Central memory CD4-positive, alpha-beta T cell (primary cell): ENCODE results near the gene PAPSS2.

Source experiments
- DNase-seq: peaks from one replicate; pipeline ENCODE4 v3.0.0; 2022

PAPSS2 gene

DNA sequence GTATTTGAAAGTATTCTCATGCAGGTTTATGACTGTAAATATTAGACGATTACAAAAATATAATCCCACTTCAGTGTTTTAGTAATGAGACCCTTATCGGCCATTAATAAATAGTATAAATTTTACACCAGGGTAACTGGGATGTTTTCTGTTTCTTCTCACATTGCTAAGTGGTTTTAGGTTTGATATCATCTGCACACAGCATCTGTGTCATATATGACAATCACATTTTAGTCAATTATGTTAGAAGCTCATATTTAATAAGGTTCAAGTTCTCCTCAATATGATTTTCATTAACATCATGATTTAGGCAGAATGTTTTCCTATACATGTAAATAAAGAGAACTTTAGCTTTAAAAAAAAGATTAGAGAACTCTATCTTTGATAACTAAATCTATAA, 91.6 kb downstream of the PAPSS2 start:
- no peak for DNase-seq

GRCh38 chr10:87752566-87752965, 92.9 kb downstream of the PAPSS2 start:
- no peak for DNase-seq

DNA sequence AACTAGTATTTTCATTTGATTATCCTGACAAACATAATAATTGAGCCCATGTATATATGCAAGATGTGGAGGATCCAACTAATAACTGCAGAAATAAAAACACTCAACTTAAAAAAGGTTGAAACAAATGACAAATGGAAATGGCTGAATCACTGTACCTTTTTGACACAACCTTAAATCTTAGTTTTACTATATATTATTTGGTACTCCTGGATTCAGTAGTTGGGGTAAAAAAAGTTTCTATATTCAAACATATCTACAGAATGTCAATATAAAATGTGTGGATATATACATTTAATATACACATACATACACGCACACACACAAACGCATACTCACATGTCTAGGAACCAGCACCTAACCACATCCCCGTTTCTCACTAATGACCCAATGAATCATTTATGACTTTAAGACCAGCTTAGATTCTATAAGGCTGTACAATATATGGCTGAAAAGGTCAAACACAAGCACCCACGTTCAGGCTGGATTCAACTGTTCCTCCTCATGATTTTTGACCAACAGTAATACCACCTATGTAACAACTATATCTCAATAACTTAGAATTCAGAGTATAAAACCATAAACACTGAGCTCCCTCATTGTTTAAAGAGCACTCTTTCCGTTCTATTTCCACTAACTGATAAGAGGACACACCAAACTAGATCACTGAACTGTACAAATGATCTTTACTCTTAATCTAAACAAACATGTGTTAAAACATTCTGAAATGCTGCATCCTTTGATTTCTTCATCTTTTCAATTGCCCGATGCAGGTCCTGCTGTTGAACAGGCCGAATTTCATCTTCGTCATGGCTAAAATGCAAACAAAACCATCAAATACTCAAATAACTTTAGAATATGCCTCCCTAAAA, 94.6 kb downstream of the PAPSS2 start:
- DNase-seq, result no peak

GRCh38 chr10:87757685-87758084, 98.0 kb downstream of the PAPSS2 start:
- DNase-seq, result no peak

DNA sequence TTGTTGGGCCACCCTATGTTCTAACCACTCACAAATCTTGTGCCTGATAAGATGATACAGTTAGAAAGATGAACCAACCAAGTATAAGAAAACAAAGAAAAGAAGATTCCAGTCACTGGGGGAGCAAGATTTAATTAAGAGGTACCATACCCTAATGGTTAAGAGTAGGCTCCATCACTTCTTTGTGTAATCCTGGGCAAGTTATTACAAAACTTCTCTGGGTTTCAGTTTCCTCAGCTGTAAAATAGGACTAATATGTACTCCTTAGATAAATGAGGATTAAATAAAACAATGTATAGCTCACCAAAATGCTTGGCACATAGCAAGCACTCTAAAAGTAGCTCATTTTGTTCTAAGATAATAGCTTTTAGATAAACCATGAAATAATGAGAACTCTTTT, 99.9 kb downstream of the PAPSS2 start:
- no peak for DNase-seq

GRCh38 chr10:87760195-87760905, 100.7 kb downstream of the PAPSS2 start:
- DNase-seq, result no peak

GRCh38 chr10:87761153-87761552, 101.5 kb downstream of the PAPSS2 start:
- no peak for DNase-seq

DNA sequence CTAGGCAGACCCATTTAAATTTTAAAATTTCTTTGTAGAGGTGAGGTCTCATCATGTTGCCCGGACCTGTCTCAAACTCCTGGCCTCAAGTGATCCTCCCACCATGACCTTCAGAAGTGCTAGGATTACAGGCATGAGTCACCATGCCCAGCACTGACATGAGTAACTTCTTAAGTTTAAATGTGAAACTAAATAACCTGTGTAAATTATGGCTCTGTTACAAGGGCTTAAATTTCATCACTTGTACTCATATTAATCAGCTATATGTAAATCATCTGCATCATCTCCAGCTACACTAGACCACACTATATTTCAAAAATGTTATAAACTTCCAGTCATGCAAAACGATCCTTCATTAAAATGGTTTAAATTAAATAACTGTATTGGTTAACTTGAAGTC, 102.2 kb downstream of the PAPSS2 start:
- no peak for DNase-seq

GRCh38 chr10:87763086-87763861, 103.6 kb downstream of the PAPSS2 start:
- no peak for DNase-seq

GRCh38 chr10:87764072-87764934, 104.6 kb downstream of the PAPSS2 start:
- DNase-seq, result no peak

DNA sequence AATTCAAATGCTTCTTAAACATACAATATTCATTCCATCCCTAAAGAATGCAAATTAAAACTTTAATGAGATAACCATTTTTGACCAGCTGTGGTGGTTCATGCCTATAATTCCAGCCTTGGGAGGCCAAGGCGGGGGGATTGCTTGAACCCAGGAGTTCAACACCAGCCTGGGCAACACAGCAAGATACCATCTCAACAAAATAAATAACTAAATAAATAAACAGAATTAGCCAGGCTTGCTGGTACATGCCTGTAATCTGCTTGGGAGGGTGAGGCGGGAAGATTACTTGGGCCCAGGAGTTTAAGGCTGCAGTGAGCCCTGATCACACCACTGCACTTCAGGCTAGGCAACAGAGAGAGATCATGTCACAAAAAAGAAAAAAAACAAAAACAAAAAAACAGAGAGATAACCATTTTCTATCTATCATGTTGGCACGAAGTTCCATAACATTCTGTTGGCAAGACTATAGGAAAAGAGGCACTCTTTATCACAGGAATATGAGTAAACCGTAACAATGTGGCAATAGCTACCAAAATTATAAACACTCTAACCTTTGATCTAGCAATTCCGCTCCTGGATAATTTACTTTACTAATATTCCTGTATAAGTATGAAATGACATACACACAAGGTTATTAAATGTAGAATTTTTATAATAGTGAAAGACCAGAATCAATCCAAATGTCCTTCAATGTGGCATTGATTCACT, 106.1 kb downstream of the PAPSS2 start:
- no peak for DNase-seq

DNA sequence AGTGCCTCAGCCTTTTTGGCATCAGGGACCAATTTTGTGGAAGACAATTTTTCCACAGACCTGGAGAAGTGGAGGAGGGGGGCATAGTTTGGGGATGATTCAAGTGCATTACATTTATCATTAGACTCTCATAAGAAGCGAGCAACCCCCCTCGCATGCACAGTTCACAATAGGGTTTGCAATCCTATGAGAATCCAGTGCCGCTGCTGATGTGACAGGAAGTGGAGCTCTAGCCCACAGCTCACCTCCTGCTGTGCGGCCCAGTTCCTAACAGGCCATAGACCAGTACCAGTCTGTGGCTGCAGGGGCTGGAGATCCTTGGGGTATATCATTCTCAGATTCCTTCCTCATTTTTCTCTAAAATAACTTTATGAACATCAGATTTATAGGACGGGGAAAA, 107.6 kb downstream of the PAPSS2 start:
- DNase-seq, result no peak

- no peak for DNase-seq
Measured at GRCh38 chr10:87771871-87772500, 112.3 kb downstream of the PAPSS2 start.

DNA sequence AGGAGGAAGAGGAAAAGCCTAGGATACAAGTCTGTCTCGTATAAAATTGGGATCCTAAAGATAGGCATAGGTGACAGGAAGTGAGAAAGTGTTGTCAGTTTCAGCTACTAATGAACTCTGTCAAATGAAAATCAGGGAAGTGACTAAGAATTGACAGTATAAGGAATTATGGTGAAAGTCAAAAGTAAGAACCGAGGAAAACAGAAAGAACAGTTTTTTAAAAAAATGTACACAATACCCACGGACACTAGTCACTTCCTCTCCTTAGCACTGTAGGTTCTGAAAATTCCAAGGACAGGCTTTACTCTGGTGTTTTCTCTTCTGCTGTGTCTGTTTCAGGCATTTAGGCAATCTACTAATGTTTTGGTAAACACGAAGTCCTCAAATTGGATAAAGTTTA, 116.1 kb downstream of the PAPSS2 start:
- DNase-seq, result no peak

GRCh38 chr10:87776328-87776727, 116.7 kb downstream of the PAPSS2 start:
- no peak for DNase-seq

- DNase-seq, result no peak
Measured at GRCh38 chr10:87781545-87781944, 121.9 kb downstream of the PAPSS2 start.

- DNase-seq, result no peak
Measured at GRCh38 chr10:87782721-87783120, 123.0 kb downstream of the PAPSS2 start.

GRCh38 chr10:87786421-87786820, 126.7 kb downstream of the PAPSS2 start:
- no peak for DNase-seq

- no peak for DNase-seq
Measured at GRCh38 chr10:87790185-87790584, 130.5 kb downstream of the PAPSS2 start.

DNA sequence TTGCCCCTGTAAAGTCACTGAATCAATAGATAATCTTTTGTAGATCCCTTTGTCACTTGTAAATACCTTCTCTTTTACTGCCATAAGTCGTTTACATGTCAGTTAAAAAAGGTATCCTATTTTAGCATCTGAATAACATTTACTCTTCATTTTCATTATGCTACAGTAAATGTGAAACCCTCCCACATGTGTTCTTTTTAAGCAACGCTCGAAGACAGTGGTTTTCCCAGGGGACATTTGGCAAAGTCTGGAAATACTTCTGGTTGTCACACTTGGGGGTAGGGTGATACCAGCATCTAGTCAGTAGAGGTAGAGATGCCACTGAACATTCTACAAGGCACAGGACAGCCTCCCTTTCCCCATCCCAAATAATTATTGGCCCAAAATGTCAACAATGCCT, 134.6 kb downstream of the PAPSS2 start:
- DNase-seq, result no peak
